ENCODE results near the gene CAND1. TPM values are rescaled to one million over a fixed set of nuclear protein-coding genes. Genes with fewer than 3 reads are reported as not detected.

CAND1 gene
- total RNA-seq, result 60.5 and 63.5 TPM in 2 replicates

DNA sequence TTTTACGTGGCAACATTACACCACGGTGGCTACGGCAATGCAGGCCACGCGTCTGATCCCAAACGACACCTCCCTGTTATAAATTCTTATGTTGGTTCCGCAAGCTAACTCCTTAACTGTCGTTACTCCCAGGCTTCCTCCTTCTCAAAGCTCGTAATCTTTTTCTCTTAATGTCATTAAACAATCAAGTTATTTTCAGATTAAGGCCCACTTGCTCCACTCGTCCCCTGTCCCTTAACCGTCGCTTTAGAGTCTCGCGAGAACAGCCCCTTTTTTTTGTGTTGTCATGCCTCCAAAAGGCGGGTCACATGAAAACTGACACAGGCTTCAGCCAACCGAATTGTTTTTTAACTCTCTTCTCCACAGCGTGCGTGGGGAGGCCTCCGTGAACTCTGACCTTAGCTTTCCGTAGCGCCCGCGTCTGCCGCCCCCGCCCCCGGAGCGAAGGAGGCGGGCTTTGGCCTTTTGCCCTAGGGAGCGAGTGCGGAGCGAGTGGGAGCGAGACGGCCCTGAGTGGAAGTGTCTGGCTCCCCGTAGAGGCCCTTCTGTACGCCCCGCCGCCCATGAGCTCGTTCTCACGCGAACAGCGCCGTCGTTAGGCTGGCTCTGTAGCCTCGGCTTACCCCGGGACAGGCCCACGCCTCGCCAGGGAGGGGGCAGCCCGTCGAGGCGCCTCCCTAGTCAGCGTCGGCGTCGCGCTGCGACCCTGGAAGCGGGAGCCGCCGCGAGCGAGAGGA, at the start of gene CAND1:
CAND1 (plus strand) TSS at position 463 of the 737 bp plus-strand sequence. CDS start 360 bp downstream, outside the sequence.
- peak; percentile 98 for DNase-seq (ENCODE audit: low read depth)
- peak within 1 kb of the TSS; percentile 95 for H3K4me3 ChIP-seq (ENCODE audit: low read depth, low read length)
- TF ChIP-seq, protein P1, sequence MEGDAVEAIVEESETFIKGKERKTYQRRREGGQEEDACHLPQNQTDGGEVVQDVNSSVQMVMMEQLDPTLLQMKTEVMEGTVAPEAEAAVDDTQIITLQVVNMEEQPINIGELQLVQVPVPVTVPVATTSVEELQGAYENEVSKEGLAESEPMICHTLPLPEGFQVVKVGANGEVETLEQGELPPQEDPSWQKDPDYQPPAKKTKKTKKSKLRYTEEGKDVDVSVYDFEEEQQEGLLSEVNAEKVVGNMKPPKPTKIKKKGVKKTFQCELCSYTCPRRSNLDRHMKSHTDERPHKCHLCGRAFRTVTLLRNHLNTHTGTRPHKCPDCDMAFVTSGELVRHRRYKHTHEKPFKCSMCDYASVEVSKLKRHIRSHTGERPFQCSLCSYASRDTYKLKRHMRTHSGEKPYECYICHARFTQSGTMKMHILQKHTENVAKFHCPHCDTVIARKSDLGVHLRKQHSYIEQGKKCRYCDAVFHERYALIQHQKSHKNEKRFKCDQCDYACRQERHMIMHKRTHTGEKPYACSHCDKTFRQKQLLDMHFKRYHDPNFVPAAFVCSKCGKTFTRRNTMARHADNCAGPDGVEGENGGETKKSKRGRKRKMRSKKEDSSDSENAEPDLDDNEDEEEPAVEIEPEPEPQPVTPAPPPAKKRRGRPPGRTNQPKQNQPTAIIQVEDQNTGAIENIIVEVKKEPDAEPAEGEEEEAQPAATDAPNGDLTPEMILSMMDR (conservative IDR thresholded peaks at IDR 0.05; ENCODE audit: low read depth, low read length), result peak; percentile 29

DNA sequence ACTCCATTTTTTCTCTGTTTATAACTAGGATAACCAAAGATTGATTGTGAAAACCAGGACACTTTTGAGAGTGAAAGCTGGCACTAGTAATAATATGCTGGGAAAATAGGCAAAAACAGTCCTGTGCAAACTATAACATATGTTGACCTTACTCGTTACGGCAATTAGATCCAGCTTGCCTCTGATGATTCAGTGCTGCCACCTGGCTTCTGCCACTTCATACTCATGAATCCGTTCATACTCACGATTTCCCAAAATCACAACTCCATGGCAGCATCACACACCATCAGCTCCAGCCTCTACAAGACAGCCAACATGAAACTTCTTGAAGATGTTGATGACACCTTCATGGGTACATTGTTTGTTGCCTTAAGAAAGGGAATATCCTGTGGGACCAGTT, 49.1 kb upstream of the CAND1 start:
- no peak overlapping the region for H3K4me3 ChIP-seq (ENCODE audit: low read depth, low read length)
- TF ChIP-seq, protein P1 (conservative IDR thresholded peaks at IDR 0.05; ENCODE audit: low read depth, low read length), result peak; percentile 31
- no peak for DNase-seq (ENCODE audit: low read depth)

DNA sequence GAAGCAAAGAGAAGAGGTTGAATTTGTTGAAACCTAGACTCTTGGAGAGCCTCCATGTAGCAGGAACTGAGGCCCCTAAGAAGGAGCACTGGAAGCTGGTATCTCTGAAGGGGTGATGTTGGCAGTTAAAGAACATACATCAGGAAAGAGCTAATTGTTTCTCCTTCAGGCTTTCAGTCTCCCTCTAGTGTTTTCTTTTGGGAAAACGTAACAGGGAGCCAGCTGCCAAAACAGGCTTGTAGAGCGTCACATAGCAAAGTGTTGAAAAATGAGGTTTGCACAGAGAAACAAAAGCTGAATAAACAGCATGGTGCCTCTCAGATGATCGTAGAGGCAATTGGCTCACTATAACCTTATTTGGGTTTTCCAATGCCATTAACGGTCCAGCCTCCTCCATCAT, 46.9 kb upstream of the CAND1 start:
- TF ChIP-seq, protein P1 (conservative IDR thresholded peaks at IDR 0.05; ENCODE audit: low read depth, low read length), result peak; percentile 57

DNA sequence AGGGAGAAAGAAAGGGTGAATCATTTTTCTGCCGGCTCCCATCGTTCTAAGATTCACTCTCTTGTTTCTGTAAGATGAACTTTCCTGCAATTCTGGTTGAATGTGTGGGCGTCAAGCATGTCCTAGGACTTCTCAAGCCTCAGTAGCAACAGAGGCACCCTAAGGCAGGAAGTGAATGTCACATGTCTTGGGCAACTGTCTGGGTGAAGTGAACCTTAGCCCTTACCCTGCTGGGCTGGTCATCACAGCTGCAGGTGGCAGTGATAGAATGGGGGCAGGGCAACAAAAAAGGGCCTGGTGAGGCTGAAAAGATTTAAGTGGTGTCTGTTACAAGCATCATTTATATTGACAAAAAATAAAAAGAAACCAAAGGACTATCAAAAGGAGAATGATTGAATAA, 45.9 kb upstream of the CAND1 start:
- TF ChIP-seq, protein P1 (conservative IDR thresholded peaks at IDR 0.05; ENCODE audit: low read depth, low read length), result no peak
- DNase-seq (ENCODE audit: low read depth), result peak; percentile 12
- H3K4me3 ChIP-seq (ENCODE audit: low read depth, low read length), result no peak overlapping the region

More for the DNA sequence above, 46.9 kb upstream of the CAND1 start:
- no peak for DNase-seq (ENCODE audit: low read depth)
- no peak overlapping the region for H3K4me3 ChIP-seq (ENCODE audit: low read depth, low read length)

DNA sequence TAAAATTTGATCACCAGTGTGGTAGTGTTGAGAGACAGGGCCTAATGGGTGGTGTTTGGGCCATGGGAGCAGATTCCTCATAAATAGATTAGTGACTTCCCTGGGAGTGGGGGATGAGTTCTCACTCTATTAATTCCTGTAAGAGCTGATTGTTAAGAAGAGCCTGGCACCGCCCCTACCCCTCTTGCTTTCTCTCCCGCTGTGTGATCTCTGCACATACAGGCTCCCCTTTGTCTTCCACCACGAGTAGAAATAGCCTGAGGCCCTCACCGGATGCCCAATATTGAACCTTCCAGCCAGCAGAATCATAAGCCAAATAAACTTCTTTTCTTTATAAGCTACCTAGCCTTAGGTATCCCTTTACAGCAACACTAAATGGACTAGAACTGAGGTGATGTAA, 31.9 kb upstream of the CAND1 start:
- H3K4me3 ChIP-seq (ENCODE audit: low read depth, low read length), result no peak overlapping the region
- DNase-seq (ENCODE audit: low read depth), result no peak
- TF ChIP-seq, protein P1 (conservative IDR thresholded peaks at IDR 0.05; ENCODE audit: low read depth, low read length), result no peak

DNA sequence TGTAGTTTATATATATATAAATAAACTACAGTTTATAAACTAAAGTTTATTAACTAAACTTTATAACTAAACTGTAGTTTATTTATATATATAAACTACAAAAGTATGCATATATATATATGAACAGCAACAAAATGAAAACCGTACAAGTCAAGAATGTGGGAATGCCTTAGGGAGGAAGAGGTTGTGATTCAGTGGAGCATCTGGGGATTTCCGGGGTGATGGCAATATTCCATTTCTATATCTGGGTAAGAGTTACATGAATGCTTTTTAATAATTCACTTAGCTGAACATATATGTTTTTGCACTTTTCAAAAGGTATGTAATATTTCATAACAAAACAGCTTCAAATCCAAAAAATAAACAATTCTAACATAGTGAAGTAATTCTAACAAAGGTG, 30.1 kb upstream of the CAND1 start:
- no peak for DNase-seq (ENCODE audit: low read depth)
- no peak overlapping the region for H3K4me3 ChIP-seq (ENCODE audit: low read depth, low read length)
- TF ChIP-seq, protein P1 (conservative IDR thresholded peaks at IDR 0.05; ENCODE audit: low read depth, low read length), result no peak

DNA sequence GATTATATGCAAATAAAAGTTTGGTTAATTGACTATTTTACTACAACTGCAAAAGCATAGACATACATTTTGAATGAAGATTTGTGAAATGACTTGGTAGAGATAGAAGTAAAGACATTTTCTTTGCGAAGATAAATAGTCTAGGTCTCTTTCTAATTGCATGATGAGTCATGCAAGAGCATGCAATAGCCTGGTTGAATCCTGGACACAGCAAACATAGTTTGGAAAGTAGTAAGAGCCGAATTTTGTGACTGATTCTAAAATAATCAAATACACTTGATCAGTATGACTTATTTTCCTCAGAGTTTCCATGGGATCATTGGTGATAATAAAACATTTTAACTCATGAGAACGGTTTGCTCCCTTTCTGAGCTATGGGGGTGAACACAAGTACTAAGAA, 27.7 kb upstream of the CAND1 start:
- H3K4me3 ChIP-seq (ENCODE audit: low read depth, low read length), result no peak overlapping the region
- TF ChIP-seq, protein P1 (conservative IDR thresholded peaks at IDR 0.05; ENCODE audit: low read depth, low read length), result no peak
- DNase-seq (ENCODE audit: low read depth), result no peak
